NB4 (cell line): Measurements from ENCODE around the gene FAM193A.

Experiments used
- DNase-seq: peaks from one replicate; pipeline ENCODE4 v3.0.0; 2010; ENCODE audit warnings: low read depth
- H3K4me3 ChIP-seq: one replicate; pipeline ENCODE4 v1.5.1; 2011; ENCODE audit warnings: mild to moderate bottlenecking, low read depth, low read length, moderate library complexity
- CTCF ChIP-seq: IDR thresholded peaks from one replicate; pipeline ENCODE4 v1.5.1; 2012; ENCODE audit warnings: low read depth, low read length
- MAX ChIP-seq: IDR thresholded peaks from 2 replicates; pipeline ENCODE4 v1.6.1; 2011; ENCODE audit warnings: low read depth, low read length
- MYC ChIP-seq: IDR thresholded peaks from 2 replicates; pipeline ENCODE4 v1.6.1; 2011; ENCODE audit warnings: low read depth, low read length
- POLR2A ChIP-seq: IDR thresholded peaks from 2 replicates; pipeline ENCODE4 v1.6.1; 2011; ENCODE audit warnings: mild to moderate bottlenecking; ENCODE audit not compliant: insufficient read length; ENCODE audit errors: extremely low read depth

The FAM193A gene

GRCh38 chr4:2729533-2729875 is 193.1 kb downstream of the FAM193A start:
- TF ChIP-seq POLR2A (no peak), MYC (no peak), MAX (no peak), CTCF (no peak)
- H3K4me3 ChIP-seq = no peak overlapping the region
- DNase-seq = no peak

- no peak for DNase-seq
- no peak overlapping the region for H3K4me3 ChIP-seq
- TF ChIP-seq POLR2A = no peak
- TF ChIP-seq MAX = no peak
- no peak for TF ChIP-seq MYC
- TF ChIP-seq CTCF = no peak
Observed at GRCh38 chr4:2731907-2732317, 195.5 kb downstream of the FAM193A start.

- no peak overlapping the region for H3K4me3 ChIP-seq
- DNase-seq = no peak
- TF ChIP-seq MYC (no peak), MAX (no peak), POLR2A (no peak), CTCF (no peak)
Observed at GRCh38 chr4:2732526-2732925, 196.1 kb downstream of the FAM193A start.

GRCh38 chr4:2733001-2733843 is 196.8 kb downstream of the FAM193A start:
- no peak overlapping the region for H3K4me3 ChIP-seq
- TF ChIP-seq MYC (no peak), POLR2A (no peak), CTCF (no peak), MAX (no peak)
- no peak for DNase-seq

GRCh38 chr4:2733844-2734574 is 197.6 kb downstream of the FAM193A start:
- no peak overlapping the region for H3K4me3 ChIP-seq
- TF ChIP-seq MYC (no peak), MAX (no peak), CTCF (no peak), POLR2A (no peak)
- no peak for DNase-seq
